Bronchial epithelial cell (primary cell): Measurements from ENCODE around the gene GNG12. TPM values are rescaled to one million over a fixed set of nuclear protein-coding genes. Genes with fewer than 3 reads are reported as not detected.

Source experiments
- DNase-seq: peaks from one replicate; pipeline ENCODE4 v3.0.0-alpha.2; 2010; ENCODE audit warnings: low read depth
- FAIRE-seq: peaks from 2 replicates; lab custom pipeline; 2011; peaks lifted over from hg19 to GRCh38; lab: Jason Lieb, UNC
- H3K27me3 ChIP-seq: 2 replicates; pipeline ENCODE4 v1.5.1; 2011; ENCODE audit warnings: low read length; ENCODE audit not compliant: control insufficient read depth, insufficient read depth
- H3K36me3 ChIP-seq: 2 replicates; pipeline ENCODE4 v1.5.1; 2011; ENCODE audit warnings: low read length; ENCODE audit not compliant: control insufficient read depth, insufficient read depth
- H3K4me3 ChIP-seq: 2 replicates; pipeline ENCODE4 v1.5.1; 2011; ENCODE audit warnings: mild to moderate bottlenecking, low read depth, low read length, control low read depth
- total RNA-seq: library from RNA; depleted of rRNA; stranded (reverse); fragments of >200 nt; gene quantifications from 2 replicates; pipeline ENCODE4 v1.2.1, GENCODE V29; 2014
- TF ChIP-seq, protein P1 (sequence below): IDR thresholded peaks from 2 replicates; pipeline ENCODE4 v1.5.1; 2011; ENCODE audit warnings: mild to moderate bottlenecking, moderate library complexity, low read length, control low read depth, inconsistent platforms; ENCODE audit not compliant: insufficient read depth, severe bottlenecking

Gene GNG12
- total RNA-seq, 1 donor from 2014 or later, result 75.3 TPM

DNA sequence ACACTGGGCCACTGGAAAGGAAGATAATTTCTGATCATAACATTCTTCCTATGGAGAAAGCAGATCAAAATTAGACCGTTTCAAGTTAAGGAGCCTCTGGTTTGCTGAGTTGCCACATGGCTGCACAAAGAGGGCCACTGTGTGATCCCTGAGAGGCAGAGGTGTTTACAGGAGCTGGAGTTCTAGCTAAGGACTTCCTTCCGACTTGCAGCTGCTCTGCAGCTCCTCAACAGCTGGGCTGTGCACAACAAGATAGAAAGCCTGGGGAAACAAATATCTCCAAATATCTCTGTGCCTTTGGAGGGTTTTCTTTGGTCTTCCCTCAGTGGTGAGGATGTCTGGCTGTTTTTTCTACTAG, 121.4 kb downstream of the GNG12 start:
- no peaks in the 10 kb centered on the region for H3K27me3 ChIP-seq
- H3K36me3 ChIP-seq, result peaks cover 5% of the 10 kb centered on the region
- DNase-seq (no peak), FAIRE-seq (no peak)
- TF ChIP-seq, protein P1, sequence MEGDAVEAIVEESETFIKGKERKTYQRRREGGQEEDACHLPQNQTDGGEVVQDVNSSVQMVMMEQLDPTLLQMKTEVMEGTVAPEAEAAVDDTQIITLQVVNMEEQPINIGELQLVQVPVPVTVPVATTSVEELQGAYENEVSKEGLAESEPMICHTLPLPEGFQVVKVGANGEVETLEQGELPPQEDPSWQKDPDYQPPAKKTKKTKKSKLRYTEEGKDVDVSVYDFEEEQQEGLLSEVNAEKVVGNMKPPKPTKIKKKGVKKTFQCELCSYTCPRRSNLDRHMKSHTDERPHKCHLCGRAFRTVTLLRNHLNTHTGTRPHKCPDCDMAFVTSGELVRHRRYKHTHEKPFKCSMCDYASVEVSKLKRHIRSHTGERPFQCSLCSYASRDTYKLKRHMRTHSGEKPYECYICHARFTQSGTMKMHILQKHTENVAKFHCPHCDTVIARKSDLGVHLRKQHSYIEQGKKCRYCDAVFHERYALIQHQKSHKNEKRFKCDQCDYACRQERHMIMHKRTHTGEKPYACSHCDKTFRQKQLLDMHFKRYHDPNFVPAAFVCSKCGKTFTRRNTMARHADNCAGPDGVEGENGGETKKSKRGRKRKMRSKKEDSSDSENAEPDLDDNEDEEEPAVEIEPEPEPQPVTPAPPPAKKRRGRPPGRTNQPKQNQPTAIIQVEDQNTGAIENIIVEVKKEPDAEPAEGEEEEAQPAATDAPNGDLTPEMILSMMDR, result no peak
- no peak overlapping the region for H3K4me3 ChIP-seq

DNA sequence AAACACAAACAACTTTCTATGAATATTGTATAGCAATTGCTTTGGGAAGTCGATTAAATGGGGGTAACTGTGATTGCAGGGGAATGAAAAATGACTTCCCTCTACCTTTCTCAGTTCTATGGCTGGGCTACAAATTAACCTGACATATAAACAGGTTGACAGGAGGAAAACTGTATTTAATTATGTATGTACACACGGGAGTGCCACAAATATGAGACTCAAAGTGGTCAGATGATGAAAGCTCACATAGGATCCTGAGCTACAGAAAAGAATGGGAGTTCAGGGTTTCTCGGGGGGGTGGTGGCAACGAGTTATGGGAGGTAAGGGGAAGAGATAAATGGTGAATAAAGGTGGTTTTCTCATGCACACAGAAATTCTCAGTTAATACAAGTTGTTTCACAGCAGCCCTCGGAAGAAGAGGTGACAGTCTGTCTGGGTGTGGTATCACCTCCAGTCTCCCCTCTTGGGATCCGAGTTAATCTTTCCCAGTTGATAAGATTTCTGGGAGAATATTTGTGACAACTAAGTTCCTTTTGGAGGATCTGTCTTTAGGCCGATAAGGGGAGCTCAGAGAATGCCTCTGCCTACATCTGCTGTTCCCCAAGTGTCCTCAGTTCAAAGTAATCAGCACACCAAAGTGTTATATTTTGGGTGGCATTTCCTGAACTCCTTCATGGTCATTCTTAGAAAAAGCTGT, 122.0 kb downstream of the GNG12 start:
- DNase-seq (no peak), FAIRE-seq (no peak)
- Histone ChIP-seq H3K4me3 (no peak overlapping the region), H3K36me3 (peaks cover 6% of the 10 kb centered on the region), H3K27me3 (no peaks in the 10 kb centered on the region)
- TF ChIP-seq, protein P1, result no peak

DNA sequence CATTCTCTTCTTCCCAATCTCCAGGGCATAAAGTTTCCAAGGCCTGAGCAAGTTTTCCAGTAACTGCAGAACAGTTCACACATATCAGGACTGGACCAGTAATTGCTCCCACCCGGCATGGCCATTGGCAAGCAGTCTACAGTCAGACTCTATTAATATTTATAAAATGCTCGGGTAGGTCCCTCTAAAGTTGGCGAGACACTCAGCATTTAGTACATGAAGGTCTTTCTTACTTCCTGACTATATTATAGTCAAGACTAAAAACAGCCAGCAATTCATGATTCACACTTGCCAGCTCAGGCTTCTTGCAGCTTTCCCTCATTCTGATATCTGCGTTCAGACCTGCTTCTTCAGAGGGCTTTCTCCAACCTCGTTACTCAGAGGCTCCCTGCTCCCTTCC, 122.8 kb downstream of the GNG12 start:
- DNase-seq, result peak; percentile 86
- TF ChIP-seq, protein P1, result no peak
- no peak for FAIRE-seq
- Histone ChIP-seq H3K36me3 (peaks cover 10% of the 10 kb centered on the region), H3K4me3 (no peak overlapping the region), H3K27me3 (no peaks in the 10 kb centered on the region)

DNA sequence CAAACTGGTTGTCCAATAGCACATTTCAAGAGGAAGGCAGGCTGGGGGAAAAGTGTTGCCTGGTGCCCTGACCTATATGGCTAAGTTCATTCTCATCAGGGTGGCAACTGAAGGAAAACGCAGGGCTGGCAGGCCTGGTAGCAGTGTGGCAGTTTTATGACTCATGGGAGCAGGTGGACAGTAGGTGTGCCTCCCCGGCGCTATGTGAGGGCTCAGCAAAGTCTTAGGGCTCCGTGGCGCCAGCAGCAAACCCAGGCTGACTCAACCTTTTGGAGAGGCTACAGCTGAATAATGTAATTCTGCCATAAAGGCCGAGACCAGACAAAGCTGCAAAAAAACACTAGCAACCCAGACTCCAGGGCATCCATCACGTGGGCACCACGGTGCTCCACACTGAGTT, 124.7 kb downstream of the GNG12 start:
- DNase-seq (no peak), FAIRE-seq (no peak)
- H3K36me3 ChIP-seq, result peaks cover 13% of the 10 kb centered on the region
- TF ChIP-seq, protein P1, result no peak
- no peaks in the 10 kb centered on the region for H3K27me3 ChIP-seq
- no peak overlapping the region for H3K4me3 ChIP-seq

DNA sequence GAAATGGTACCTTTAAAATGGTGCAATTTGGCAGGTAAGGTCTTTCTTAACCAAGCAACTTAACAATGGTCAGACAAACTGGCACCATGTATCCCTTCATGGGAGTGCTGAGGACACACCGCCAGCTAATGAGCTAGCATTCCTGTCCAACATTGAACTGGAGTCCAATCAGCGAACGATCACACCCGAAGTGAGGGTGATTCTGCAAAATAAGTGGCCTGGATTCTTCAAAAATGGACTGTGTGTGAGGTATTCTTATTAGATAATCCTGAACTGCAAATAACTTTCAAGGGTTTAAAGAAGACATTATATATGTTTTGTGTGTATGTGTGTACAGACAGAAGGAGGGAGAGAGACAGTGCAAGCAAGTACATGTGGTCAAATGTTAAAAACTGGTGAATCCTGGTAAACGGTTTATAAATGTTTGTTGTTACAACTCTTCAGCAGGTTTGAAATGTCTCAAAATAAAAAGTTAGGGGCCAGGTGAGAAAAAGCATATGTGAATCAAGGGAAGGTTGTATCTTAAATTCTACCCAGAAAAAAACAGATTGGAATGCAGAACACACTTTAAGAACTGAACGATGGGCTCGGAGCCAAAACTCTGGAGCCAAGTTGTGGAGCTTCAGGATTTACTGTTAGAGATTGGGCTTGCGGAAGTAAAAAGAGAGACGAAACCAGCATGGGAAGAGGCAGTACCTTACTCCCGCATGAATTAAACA, 127.4 kb downstream of the GNG12 start:
- DNase-seq (no peak), FAIRE-seq (no peak)
- TF ChIP-seq, protein P1, result no peak
- Histone ChIP-seq H3K27me3 (no peaks in the 10 kb centered on the region), H3K4me3 (no peak overlapping the region), H3K36me3 (peaks cover 13% of the 10 kb centered on the region)
